Lung (tissue), 12 donors: ENCODE results near the gene PROB1. TPM values are rescaled to one million over a fixed set of nuclear protein-coding genes. Genes with fewer than 3 reads are reported as not detected.

ENCODE experiments used
- ATAC-seq: fragments of 200-7000 bp; cut with Tn5 transposase; one replicate; pipeline ENCODE4 v1.9.1; 2020; ENCODE audit warnings: moderate number of reproducible peaks; ENCODE audit not compliant: insufficient read depth, low FRiP score
- DNase-seq, 3 donors: peaks; one replicate each; pipeline ENCODE4 v3.0.0-alpha.2; 2013 to 2017
- H3K27ac ChIP-seq, 2 donors: one replicate each; pipeline ENCODE4 v1.5.1; 2013; ENCODE audit warnings: mild to moderate bottlenecking in 2 of 2, moderate library complexity in 2 of 2, control low read depth in 1 of 2, inconsistent platforms in 1 of 2, low read depth in 1 of 2, low read length in 1 of 2
- H3K27me3 ChIP-seq, 3 donors: one replicate each; pipeline ENCODE4 v1.5.1; 2013; ENCODE audit warnings: low read length in 2 of 3; ENCODE audit not compliant: control insufficient read depth in 3 of 3, insufficient read depth in 3 of 3
- H3K36me3 ChIP-seq, 4 donors: one replicate each; pipeline ENCODE4 v1.5.1; 2013; ENCODE audit warnings: low read length in 4 of 4, mild to moderate bottlenecking in 1 of 4, moderate library complexity in 1 of 4; ENCODE audit not compliant: control insufficient read depth in 4 of 4, insufficient read depth in 4 of 4
- H3K4me1 ChIP-seq, 5 donors: one replicate each; pipeline ENCODE4 v1.5.1; 2013; ENCODE audit warnings: low read length in 5 of 5, mild to moderate bottlenecking in 2 of 5, moderate library complexity in 1 of 5; ENCODE audit not compliant: control insufficient read depth in 5 of 5, insufficient read depth in 5 of 5
- H3K4me3 ChIP-seq: one replicate; pipeline ENCODE4 v1.5.1; 2013; ENCODE audit warnings: mild to moderate bottlenecking, control low read depth, moderate library complexity
- H3K9ac ChIP-seq, 2 donors: one replicate each; pipeline ENCODE4 v1.5.1; 2013; ENCODE audit warnings: low read length in 2 of 2, control low read depth in 1 of 2; ENCODE audit not compliant: insufficient read depth in 1 of 2
- H3K9me3 ChIP-seq, 4 donors: one replicate each; pipeline ENCODE4 v1.5.1; 2013; ENCODE audit warnings: low read length in 3 of 4, mild to moderate bottlenecking in 1 of 4, moderate library complexity in 1 of 4; ENCODE audit not compliant: control insufficient read depth in 4 of 4, insufficient read depth in 3 of 4
- CTCF ChIP-seq: IDR thresholded peaks from 2 replicates; pipeline ENCODE4 v1.5.1; 2012; ENCODE audit warnings: mild to moderate bottlenecking; ENCODE audit errors: control extremely low read depth, extremely low read depth
- WGBS, 2 donors: extraction: QIAGEN DNeasy Blood & Tissue Kit; methylation state at CpG; one replicate each; pipeline ENCODE4 v1.1.7; 2013; 5-methylcytosine and 5-hydroxymethylcytosine counted together
- polyA plus RNA-seq, 2 donors: library from polyadenylated mRNA; stranded (reverse); fragments of 200-250 nt; gene quantifications; one replicate each; pipeline ENCODE4 v1.2.1, GENCODE V29; 2013
- total RNA-seq, 2 donors: library from RNA; depleted of rRNA in 1 of 2; stranded (reverse); fragments of >200 nt in 1 of 2; gene quantifications; one replicate each; pipeline ENCODE4 v1.2.1, GENCODE V29; 2014 to 2021
- donor health status: control.
- donor health status: control.
- donor health status: Bipolar disorder and iron deficiency.
- donor health status: healthy.
- donor health status: DM: yes; HTN: yes; CAD: no.

PROB1 gene
- total and polyA plus RNA-seq, 4 donors = 0.33 to 2.2 (median 0.72) TPM

GRCh38 chr5:139415221-139415861 lies 20.4 kb upstream of the PROB1 start:
- no peak for TF ChIP-seq CTCF
- 81 to 90% methylated on average over 8 of the region's 8 CpGs for WGBS, 2 donors
- ATAC-seq (no peak), DNase-seq (no peak)
- H3K27ac ChIP-seq = peak overlapping the region in 1 of 2 donors; percentile 46
- H3K4me1 ChIP-seq = peaks cover 0 to 11% (median 3%) of the 10 kb centered on the region in 5 donors
- H3K27me3 ChIP-seq = no peaks in the 10 kb centered on the region
- H3K9ac ChIP-seq = no peak overlapping the region
- H3K4me3 ChIP-seq = no peak overlapping the region
- no peaks in the 10 kb centered on the region for H3K9me3 ChIP-seq
- peaks cover 3 to 30% (median 15%) of the 10 kb centered on the region in 4 donors for H3K36me3 ChIP-seq

GRCh38 chr5:139414581-139415130 lies 19.8 kb upstream of the PROB1 start:
- Histone ChIP-seq H3K36me3 (peaks cover 3 to 25% (median 14%) of the 10 kb centered on the region in 4 donors), H3K27me3 (no peaks in the 10 kb centered on the region), H3K27ac (peak overlapping the region; percentile 46 to 56), H3K4me3 (no peak overlapping the region), H3K9ac (no peak overlapping the region), H3K9me3 (no peaks in the 10 kb centered on the region), H3K4me1 (peaks cover 0 to 11% (median 3%) of the 10 kb centered on the region in 5 donors)
- ATAC-seq = no peak
- TF ChIP-seq CTCF = no peak
- WGBS, 2 donors = 85 to 91% methylated on average over 9 of the region's 9 CpGs
- DNase-seq = no peak

- Histone ChIP-seq H3K4me1 (peaks cover 0 to 11% (median 3%) of the 10 kb centered on the region in 5 donors), H3K9me3 (no peaks in the 10 kb centered on the region), H3K9ac (no peak overlapping the region), H3K36me3 (peaks cover 0 to 18% (median 8%) of the 10 kb centered on the region in 4 donors), H3K27ac (peak overlapping the region in 1 of 2 donors; percentile 54), H3K4me3 (no peak overlapping the region), H3K27me3 (no peaks in the 10 kb centered on the region)
- ATAC-seq (no peak), DNase-seq (no peak)
- 89 to 94% methylated on average over 6 of the region's 6 CpGs for WGBS, 2 donors
- TF ChIP-seq CTCF = no peak
These were observed 19.1 kb upstream of the PROB1 start for GRCh38 chr5:139413963-139414362.
